Fibroblast of skin of back (primary cell): ENCODE results near the gene FANCE.
"Not testable (repeated sequence)": the region's sequence is repeated elsewhere in the genome, so short reads cannot be mapped to it uniquely, and the experiment has no call there.

Experiments
- DNase-seq: peaks from one replicate; pipeline ENCODE4 v3.0.0-alpha.2; 2013

The FANCE gene

GRCh38 chr6:35497571-35498421 is 45.7 kb downstream of the FANCE start:
- peak; percentile 93 for DNase-seq

GRCh38 chr6:35498422-35499067 is 46.4 kb downstream of the FANCE start:
- DNase-seq: peak; percentile 46

GRCh38 chr6:35499372-35499771 is 47.2 kb downstream of the FANCE start:
- DNase-seq: no peak

- peak; percentile 82 for DNase-seq
Measured at GRCh38 chr6:35500782-35501181, 48.6 kb downstream of the FANCE start.

- DNase-seq: no peak
Measured at GRCh38 chr6:35501784-35502183, 49.6 kb downstream of the FANCE start.

- DNase-seq: no peak
Measured at GRCh38 chr6:35503534-35503933, 51.4 kb downstream of the FANCE start.

- DNase-seq: no peak
Measured at GRCh38 chr6:35505999-35506412, 53.9 kb downstream of the FANCE start.

GRCh38 chr6:35506536-35506935 is 54.4 kb downstream of the FANCE start:
- DNase-seq: no peak

- DNase-seq: peak; percentile 44
Measured at GRCh38 chr6:35507221-35507620, 55.1 kb downstream of the FANCE start.

GRCh38 chr6:35508027-35508426 is 55.9 kb downstream of the FANCE start:
- DNase-seq: no peak

- no peak for DNase-seq
Measured at GRCh38 chr6:35508542-35508941, 56.4 kb downstream of the FANCE start.

- no peak for DNase-seq
Measured at GRCh38 chr6:35510916-35511561, 58.9 kb downstream of the FANCE start.

GRCh38 chr6:35511562-35511941 is 59.4 kb downstream of the FANCE start:
- no peak for DNase-seq

- no peak for DNase-seq
Measured at GRCh38 chr6:35512006-35512405, 59.9 kb downstream of the FANCE start.

- no peak for DNase-seq
Measured at GRCh38 chr6:35512740-35513139, 60.6 kb downstream of the FANCE start, which contains the start of gene TULP1. Gene TULP1 (minus strand): TSS chr6:35512896. CDS start chr6:35512858, 38 bp downstream.

- no peak for DNase-seq
Measured at GRCh38 chr6:35514587-35514986, 62.4 kb downstream of the FANCE start.

GRCh38 chr6:35515939-35516338 is 63.8 kb downstream of the FANCE start:
- DNase-seq: not testable (repeated sequence)
